Inflammatory macrophage (primary cell): Measurements from ENCODE around the gene AFTPH.

Experiments
- DNase-seq, 2 donors: peaks; one replicate each; pipeline ENCODE4 v3.0.0-alpha.2; 2020 to 2022

Gene AFTPH

DNA sequence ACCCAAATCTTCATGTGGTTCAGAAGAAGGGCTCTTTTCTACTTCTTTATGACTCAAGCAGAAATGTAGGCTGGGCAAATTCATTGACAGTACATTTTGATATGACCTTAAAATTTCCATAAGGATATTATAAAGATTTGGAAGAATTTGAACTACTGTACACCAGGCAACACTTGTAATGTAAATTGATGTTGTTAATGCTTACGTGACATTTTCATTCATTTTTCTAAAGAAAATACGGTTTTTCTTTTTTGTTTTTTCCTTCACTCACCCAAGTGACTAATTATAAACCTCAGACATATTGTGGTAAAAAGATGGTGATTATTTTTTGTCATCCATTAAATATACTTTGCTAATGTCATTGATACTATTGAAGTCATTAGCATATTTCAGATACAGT lies 17.4 kb downstream of the AFTPH start:
- DNase-seq, result no peak

DNA sequence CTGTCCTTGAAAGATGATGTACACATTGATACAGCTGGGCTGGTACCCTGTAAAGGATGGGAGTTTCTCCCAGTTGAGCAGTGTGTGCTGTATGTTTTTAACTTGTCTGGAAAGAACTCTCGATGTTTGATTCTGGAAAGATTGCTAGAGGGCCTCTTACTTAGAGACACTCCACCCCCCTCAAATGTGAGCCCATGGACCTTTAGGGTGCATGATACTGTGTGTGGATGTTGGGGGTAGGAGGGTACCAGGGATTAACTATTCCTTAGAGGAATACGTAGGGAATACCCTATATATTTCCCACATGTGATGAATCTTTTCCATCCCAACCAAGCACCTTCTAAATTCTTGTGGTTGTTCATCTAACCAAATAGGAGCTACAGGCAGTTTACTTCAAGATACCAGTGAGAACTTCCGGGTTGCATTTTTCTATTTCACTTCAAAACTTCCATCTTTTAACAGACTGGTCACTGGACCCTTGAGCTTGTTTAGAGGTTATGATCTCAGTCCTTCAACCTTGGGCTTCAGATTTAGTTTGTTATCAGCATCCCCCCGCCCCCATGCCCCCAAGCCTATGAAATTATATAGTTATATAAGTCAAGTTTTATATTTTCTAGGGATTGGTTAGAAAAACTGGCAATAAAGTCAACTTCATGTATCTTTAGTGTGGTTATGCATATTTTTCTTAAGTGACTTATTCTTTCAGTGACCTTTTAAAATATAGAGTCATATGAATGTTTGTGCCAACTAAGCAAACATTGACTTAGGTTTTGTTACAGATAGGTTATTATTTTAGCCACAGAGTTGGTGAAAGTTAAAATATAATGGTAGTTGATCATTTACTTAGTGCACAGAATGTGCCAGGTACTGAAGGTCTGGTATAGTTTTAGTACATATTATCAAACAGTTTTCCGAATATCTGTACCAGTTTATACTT lies 18.2 kb downstream of the AFTPH start:
- no peak for DNase-seq

DNA sequence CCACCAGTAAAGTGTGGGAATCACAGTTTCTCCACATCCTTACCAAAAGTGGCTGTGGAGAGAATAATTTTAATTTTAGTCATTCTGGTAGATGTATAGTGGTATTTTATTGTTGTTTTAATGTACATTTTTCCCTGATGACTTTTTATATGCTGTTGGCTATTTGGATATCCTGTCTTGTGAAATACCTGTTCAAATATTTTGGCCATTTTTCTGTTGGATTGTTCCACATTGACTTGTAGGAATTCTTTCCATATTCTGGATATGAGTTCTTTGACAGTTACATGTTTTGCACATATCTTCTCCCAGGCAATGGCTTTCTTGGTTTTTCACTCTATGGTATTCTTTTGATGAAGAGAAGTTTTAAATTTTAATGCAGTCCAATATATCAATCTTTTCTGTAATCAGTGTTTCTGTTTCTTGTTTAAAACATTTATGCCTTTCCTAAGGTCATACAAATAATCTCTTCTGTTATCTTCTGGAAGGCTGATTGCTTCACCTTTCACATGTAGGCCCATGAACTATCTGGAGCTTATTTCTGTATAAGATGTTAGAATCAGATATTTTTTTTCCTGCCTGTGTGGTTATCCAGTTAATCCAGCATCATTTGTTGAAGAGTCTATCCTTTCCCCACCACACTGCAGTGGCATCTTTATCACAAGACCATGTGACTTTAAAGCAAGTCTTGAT lies 19.0 kb downstream of the AFTPH start:
- DNase-seq, result no peak

DNA sequence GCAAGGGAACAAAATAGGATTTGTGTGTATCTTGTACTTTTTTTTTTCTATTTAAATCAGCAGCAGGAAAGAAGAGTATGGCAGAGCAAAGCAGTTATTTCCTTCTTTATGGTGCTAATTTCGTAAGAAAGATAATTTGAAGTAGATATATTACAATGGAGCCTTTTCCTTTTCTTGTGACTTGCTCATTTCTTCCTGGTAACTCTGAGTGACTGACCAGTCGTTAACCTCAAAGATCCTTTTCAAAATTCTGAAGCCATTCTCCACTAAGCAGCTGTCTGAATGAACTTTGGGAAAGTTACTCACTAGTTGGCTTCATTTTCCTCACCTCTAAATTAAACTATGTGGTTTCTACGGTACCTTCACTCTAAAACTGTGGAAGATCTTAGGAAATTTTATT lies 24.6 kb downstream of the AFTPH start:
- peak in 1 of 2 donors; percentile 44 for DNase-seq

DNA sequence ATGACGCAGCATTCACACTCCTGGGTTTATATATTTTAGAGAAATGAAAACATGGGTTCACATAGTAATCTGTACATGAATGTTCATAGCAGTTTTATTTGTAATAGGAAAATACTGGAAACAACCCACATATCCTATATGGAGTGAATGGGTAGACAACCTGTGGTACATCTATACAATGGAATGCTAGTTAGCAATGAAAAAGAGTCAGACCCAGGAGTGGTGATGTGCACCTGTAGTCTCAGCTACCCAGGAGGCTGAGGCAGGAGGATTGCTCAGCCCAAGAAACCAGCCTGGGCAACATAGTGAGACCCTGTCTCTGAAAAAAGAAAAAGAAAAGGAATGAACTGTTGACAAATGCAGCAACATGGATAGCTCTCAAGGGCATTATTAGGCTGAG lies 25.9 kb downstream of the AFTPH start:
- DNase-seq, result no peak

DNA sequence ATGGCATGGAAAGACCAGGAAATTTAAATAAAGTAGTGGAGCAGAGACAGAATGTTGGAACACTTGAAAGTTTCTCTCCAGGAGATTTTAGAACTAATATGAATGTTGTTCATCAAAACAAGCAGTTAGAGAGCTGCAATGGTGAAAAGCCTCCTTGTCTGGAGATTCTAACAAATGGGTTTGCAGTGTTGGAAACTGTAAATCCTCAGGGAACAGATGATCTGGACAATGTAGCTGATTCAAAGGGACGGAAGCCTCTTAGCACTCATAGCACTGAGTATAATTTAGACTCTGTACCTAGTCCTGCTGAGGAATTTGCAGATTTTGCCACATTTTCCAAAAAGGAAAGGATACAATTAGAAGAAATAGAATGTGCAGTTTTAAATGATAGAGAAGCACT lies 27.7 kb downstream of the AFTPH start:
- DNase-seq, result no peak

DNA sequence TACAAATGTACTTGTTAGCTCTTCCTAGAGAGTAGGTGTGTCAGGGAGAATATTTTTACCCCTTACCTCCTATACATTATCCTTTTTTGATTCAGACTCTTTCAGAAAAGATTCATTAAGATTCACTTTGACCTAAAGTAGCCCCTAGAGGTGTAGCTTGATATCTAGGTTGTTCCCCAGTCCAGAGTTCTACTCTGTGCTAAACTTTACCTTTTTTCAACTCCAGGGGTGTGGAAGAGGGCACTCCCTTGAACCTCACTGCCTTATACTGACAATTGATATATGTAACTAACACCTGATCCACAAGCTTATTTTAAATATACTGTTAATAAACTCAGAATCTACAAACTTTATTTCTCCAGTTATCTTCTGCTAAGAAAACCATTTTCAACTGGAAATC lies 30.0 kb downstream of the AFTPH start:
- DNase-seq, result no peak

DNA sequence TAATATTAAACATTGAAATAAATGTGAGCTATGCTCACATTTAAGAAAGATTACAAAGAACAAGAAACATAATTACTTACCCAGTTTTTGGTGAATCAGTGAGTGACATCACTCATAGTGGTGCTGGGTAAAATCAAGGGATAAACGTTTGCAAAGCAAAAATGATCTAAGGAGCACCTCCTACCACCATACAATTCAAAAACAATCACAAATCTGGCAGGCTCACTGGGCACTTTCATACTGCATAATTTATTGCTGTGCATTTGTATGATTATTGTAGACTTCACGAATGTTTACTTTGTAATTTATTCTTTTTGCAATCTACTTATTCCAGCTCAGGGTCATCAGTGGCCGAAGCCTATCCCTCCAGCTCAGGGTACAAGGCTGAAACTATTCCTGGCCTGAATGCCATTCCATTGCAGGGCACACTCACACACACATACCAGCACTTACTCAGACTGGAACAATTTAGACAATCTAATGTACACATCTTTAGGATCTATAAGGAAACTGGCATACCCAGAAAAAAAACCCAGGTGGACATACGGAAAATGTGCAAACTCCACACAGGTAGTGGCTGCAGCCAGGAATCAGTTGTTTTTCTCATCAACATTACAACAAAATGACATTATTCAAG lies 34.4 kb downstream of the AFTPH start:
- DNase-seq, result no peak

DNA sequence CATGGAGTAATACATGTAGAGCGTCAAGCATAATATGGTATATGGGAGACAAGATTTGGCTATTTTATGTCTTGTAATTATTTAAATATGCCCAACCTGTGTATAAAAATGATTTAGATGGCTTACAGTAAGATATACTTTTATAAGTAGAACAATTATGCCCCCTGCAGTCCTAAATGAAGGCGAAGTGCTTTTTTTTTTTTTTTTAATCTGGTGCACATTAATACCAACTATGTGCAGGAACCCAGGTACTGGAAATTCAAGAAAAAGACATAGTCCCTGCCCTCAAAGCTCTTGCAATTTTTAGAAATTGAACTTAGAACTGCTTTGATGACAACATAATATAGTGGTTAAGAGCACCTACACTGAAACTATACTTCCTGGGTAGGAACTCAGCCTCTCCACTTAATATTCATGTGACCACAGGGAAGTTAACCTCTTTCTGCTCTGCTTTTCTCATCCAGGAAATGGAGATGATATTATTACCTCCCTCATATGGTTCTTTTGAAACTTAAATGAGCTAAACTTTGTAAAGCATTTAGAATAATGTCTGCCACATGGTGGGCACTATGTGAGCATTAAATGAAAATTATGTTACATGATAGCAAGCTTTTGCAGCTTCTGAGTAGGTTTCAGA lies 38.1 kb downstream of the AFTPH start:
- DNase-seq, result peak; percentile 50 to 63

DNA sequence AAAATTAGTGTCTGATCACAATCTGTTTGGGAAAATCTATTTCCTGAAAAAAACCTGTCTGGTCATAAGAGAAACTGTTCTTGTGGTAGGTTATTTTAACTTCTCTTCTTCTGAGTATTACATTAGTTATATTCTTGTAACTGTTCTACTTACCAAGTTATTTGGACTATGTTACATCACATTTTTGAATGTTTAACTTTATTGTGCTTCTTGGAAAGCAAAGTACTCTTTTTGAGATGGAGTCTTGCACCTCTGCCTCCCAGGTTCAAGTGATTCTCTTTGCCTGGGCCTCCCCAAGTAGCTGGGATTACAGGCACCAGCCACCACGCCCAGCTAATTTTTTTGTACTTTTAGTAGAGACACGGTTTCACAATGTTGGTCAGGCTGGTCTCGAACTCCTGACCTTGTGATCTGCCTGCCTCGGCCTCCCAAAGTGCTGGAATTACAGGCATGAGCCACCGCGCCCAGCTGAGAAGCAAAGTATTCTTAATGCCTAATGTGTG lies 39.4 kb downstream of the AFTPH start:
- no peak for DNase-seq

DNA sequence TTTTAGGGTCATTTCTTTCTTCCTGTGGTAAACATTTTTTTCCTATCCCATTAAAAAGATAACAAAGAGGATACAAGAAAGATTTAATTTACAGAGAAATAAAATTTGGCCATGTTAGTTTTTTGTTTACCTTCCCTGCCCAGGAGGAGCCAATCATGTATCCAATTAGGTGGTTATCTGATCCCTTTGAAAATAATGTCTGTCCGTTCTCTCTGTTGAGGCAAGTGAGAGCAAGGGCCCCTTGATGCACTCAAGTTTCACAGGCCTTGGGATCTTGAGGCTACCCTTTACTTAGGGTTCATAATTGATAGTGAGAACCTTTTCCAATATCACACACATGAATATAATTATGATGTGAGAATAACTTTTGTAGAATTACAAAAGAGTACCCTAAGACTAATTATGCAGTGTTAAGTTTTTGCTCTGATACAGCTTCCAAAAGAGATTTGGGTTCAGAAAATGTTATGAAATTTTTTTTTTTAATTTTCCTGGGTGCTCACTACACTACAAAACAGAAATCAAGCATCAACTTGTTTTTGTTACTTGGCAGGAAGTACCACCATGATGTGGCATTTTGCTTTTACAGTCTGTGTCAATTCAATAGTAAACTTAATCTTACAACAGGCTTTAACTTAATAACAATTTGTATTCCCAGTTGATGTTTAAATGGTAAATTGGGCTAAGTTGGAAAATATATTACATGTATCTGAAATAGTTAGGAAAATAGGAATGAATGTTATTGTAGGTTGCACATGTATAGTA lies 42.0 kb downstream of the AFTPH start:
- DNase-seq, result no peak

DNA sequence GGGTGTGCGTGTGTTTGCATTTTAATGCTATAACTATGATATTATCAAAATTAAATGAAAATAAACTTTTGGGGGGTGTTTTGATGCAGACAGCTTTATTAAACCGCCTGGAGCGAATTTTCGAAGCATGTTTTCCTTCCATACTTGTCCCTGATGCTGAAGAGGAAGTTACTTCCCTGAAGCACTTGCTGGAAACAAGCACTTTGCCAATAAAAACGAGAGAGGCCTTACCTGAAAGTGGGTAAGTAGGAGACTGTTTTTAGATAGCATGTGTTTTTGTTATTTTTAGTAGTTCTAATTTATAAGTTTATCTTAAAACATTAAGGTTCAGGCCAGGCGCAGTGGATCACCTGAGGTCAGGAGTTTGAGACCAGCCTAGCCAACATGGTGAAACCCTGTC lies 43.3 kb downstream of the AFTPH start:
- DNase-seq, result no peak

DNA sequence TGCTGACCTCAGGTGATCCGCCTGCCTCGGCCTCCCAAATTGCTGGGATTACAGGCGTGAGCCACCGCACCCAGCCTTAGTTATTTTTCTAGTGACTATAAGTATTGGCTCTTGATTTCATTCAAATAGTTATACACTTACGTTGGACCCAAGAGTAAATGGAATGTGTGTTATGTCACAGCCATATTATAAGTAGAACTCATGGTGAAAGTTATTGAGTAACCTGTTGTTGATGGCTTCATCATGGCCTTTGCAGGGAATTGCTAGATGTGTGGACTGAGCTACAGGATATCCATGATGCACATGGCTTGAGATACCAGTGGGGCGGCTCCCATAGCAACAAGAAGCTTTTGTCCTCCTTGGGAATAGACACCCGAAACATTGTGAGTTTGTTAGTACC lies 44.7 kb downstream of the AFTPH start:
- DNase-seq, result no peak

DNA sequence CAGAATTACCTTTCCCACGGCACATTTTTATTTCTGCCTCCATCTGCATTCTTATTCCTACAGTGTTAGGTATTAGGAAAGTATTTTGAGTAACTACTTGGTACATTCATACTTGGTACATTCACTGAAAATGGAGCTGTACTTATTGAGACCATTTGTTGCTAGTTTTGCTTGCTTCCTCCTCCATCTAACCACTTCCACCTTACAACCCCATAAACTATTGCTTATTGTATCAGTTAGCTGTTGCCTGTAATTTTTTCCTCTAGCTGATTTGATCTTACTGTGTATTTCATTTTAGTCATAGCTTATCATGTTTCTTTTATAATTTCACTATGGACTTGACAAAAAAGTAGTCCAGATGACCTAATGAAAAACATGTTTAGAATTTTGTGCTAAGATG lies 50.7 kb downstream of the AFTPH start:
- no peak for DNase-seq

DNA sequence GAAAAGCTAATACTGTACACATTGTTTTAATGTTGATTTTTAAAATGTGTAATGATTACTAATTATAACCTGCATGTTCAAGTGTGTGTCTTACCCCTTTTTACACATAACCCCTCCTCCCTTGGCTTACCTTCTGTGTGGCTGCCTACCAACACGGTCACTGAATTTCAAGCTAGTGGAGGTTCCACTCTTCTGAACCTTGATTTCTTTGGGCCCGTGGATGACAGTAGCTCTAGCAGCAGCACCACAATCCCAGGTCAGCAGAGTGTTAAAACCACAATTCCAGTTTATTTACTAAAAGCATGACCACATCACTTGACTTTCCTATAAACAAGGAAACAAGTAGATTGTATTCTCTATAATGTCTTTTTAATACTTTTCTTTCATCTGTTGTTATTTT lies 56.9 kb downstream of the AFTPH start:
- DNase-seq, result no peak

DNA sequence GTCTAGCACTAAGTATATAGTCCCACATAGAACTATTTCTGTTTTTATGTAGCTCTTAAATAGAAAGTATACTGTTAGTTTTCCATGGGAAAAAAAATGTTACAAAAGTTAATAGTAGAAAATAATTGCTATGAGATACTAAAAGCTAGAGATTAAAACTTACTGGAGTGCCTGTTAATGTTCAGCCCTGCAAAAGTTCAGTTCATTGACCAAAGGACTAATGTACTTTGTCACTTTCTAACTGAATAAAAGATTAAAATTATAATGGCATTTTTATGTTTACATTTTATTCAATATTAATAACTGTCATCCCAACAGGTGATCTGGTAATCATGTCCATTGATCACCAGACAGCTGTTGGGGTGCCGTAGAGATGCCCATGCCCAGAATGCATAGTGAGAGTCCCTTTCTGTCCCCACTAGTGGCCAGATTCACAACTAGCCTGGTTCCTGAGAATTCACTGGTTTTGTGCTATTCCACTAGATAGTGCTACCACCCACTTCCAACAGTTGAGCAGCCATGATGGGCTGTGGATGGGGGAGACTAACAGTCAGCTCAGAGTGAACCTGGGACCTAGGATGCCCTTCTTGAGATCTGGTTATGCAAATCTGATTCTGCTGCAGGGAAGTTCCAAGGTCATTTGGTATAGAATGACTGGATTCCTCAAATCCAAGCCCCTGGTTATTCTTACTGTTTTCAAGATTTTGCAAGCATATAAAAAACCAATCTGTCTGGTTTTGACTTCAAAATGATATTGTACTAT lies 57.8 kb downstream of the AFTPH start:
- DNase-seq, result no peak

DNA sequence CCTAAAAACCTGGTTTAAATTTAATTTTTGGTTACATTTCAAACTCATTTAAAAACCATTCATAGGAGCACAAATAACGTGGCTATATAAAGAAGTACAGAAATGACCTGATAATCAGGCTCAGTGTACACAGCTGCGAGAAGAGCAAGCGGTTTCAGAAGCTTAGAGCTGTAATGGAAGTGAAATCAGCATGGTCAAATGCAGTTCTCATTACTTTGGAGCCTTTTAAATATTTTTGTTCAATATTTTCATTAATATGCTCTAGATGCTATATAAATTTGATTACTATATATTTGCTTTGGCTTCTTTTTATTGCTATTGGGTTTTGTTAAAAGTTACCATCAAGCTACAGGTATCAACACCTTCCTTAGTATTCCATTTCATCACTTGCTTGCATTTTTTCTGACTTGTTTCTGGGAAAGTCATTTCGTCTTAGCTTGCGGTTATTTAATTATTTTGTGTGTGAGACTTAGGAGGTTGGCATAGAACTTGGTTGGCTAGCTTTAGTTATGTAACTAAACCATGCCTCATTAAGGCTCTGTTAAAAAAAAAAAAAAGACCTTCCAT lies 58.7 kb downstream of the AFTPH start:
- no peak for DNase-seq

DNA sequence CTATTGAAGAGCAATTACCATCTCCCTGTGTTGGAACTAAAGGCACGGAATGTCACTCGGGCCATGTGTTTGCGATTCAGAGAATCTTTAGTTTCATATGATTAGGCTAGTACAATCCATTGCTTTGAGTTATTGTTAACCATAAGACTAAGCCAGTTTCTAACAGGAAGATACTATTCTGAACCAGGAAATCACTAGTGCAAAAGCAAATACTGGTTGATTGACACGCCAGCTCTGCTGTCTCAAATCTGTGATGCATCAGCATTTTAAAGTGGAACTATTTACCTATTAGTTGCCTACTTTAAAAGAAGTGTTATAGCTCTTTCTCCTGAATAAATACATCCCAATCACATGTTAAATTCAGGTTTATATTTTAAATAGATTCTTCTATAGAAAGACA lies 61.9 kb downstream of the AFTPH start:
- no peak for DNase-seq

DNA sequence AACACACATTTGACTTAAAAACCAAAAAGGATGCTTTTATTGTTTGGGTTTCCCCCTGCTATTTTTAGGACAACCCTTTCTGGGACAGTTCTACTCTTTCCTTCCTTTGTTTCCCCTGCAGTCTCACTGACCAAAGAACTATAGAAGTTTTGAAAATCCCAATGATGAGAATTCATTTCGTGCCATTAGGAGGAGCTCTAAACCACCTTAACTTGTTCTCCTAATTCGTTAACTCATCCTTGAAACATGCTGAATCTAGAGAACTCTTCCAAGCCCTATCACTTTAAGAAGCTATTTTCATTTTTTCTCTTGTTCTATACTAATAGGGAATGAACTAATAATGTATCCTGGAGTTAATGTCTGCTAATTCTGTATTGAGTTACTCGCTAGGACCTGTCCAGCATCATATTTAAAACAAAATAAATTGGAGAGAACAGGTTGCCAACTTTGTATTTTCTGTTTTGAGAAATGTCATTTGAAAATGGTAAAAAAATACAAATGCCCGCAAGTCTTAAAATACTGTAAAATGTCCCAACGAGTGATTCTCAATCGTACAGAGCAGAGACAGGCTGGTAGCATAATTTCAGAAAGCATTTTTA lies 62.9 kb downstream of the AFTPH start:
- peak; percentile 43 to 60 for DNase-seq

DNA sequence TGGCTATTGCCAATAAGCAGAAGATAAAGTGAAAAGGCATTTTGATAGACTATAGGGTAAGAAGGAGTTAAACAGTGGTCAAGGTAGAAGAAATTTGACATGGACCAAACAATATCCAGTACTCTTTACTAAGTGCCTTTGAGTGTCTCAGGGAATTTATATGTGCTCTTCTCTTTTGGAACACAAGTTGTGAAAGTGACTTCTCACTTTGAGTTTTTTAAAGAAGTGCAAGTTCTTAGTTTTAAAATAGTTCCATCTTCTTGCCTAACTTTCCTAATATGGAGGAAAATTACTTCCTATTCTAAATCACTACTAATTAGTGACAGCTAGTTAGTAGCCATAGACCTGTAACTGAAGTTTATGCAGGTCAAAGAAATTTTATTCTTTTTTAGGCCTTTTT lies 63.4 kb downstream of the AFTPH start:
- peak; percentile 31 to 77 for DNase-seq

DNA sequence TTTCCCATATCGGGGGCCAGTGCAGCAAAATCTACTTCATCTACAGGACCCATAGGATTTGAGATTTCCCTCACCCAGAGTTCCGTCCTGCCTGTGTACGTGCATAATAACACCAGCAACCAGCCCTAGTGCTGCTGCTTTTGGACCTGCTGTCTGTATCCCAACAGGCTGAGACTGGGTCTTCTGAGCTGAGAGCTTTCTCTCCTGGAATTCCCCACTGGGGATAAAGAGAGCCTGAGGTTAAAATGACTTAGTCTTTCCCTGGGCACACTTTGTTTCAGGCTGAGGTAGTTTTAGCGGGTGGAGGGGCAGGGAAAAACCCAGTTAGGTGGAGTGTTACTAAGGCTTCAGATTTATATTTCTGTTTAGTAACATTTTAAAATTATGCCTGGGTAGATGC lies 67.1 kb downstream of the AFTPH start:
- DNase-seq, result no peak
